GM15510 (cell line): ENCODE results near the gene ELANE.
A peak's percentile ranks its signal among the peaks of the same experiment; 100 is the strongest.

Source experiments
- POLR2A ChIP-seq: IDR thresholded peaks from 3 replicates; pipeline ENCODE4 v1.6.1; 2011; ENCODE audit warnings: borderline replicate concordance; ENCODE audit not compliant: insufficient read length; ENCODE audit errors: extremely low read depth

Gene ELANE

DNA sequence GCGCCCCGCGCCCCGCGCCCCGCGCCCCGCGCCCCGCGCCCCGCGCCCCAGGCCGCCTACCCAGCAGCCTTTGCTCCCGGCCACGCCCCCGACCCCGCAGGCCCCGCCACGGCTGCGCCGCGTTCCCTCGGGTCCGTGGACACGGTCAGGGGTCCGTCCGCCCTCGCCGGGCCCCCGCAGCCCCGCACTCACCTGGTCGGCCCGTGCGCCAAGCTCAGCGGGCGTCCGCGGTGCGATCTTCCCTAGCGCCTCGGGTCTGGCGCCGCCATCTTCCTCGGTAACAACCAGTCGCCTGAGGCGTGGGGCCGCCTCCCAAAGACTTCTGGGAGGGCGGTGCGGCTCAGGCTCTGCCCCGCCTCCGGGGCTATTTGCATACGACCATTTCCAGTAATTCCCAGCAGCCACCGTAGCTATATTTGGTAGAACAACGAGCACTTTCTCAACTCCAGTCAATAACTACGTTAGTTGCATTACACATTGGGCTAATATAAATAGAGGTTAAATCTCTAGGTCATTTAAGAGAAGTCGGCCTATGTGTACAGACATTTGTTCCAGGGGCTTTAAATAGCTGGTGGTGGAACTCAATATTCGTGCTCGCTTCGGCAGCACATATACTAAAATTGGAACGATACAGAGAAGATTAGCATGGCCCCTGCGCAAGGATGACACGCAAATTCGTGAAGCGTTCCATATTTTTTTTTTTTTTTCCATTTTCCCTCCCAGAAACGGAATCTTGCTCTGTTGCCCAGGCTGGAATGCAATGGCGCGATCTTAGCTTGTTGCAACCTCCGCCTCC, 41.0 kb downstream of the ELANE start, which contains the start of the genes MED16 and RNU6-9:
Gene MED16 (minus strand): TSS at position 294 of the 796 bp plus-strand sequence. CDS start 2,056 bp downstream, outside the sequence.
Gene RNU6-9 (plus strand): TSS at position 591 of the 796 bp plus-strand sequence.
- TF ChIP-seq POLR2A: peak; percentile 72

DNA sequence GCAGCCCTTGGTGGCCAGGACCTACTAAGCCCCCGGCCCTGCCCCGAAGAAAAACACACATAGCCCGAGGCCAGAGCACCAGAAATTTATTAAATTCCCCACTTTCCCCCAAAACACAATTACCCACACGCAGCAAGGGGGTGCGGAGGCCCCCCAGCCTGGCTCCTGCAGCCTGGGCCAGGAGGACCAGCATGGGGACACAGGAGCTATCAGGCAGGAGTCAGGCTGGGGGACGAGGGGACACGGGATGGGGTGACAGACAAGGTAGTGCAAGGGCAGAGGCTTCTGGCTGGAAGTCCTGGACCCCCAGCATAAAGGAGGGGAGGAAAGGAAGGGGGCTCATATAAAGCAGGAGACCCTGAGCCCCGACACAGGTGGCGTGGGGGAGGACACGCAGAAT, 44.3 kb downstream of the ELANE start:
- no peak for TF ChIP-seq POLR2A

DNA sequence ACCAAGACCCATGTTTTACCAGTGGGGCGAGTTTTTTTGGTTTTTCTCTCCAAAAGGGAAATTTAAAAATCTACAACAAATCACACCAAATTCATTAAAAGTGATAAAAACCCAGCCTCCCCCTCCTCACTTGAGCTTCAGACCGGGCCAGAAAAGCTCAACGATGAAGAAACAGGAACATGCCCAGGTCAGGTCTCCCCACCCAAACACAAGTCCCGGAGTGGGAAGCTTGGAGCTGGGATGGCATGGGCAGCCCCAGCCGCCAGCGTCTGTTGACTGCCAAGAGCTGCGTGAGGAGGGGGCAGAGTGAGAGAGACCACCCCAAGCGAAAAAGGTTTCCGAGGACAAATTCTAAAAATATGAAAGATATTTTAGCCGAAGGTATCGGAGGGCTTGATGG, 44.9 kb downstream of the ELANE start:
- TF ChIP-seq POLR2A: no peak

DNA sequence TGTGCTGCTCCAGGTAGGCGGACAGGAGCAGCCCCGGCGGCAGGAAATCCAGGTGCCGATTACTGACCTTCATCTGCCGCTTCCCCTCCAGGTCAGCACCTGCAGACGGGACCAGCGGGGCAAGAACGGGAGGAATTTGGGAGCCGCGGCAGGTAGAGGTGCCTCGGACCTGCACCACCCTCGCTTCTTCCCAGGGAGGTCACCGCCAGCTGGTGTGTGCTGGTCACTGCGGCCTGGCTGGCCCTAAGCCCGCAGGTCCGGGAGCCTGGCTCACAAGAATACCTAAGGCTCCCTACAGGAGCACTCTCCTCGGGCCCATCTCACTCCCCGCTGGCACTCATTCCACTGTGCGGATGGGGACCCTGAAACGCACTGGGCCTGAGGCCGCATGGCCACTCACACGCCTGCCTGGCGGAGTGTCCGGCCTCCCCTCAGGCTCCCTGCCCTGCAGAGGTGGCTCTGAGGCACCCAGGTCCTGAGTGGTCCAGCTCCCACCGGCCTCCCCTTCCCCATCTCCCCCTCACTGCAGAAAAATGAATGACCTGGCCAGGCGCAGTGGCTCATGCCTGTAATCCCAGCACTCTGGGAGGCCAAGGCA, 45.4 kb downstream of the ELANE start:
- TF ChIP-seq POLR2A: no peak

DNA sequence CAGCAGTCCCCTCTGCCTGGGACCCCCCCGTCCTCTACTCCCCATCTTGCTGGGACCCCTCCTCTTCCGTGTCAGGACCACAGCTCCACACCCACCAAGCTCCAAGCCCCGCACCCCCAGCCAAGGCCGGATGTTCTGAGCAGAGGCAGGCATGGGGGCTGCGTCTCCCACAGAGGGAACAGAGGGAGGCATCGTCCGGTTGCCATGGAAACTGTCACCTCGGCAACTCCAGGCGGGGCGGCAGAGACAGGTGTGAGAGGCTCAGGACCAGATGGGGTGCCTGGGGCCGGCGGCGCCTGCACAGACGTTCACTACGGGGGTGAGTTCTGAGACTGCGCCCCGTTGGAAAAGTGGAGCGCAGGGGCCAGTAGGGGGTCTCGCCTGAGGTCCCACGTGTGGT, 46.6 kb downstream of the ELANE start:
- TF ChIP-seq POLR2A: no peak

DNA sequence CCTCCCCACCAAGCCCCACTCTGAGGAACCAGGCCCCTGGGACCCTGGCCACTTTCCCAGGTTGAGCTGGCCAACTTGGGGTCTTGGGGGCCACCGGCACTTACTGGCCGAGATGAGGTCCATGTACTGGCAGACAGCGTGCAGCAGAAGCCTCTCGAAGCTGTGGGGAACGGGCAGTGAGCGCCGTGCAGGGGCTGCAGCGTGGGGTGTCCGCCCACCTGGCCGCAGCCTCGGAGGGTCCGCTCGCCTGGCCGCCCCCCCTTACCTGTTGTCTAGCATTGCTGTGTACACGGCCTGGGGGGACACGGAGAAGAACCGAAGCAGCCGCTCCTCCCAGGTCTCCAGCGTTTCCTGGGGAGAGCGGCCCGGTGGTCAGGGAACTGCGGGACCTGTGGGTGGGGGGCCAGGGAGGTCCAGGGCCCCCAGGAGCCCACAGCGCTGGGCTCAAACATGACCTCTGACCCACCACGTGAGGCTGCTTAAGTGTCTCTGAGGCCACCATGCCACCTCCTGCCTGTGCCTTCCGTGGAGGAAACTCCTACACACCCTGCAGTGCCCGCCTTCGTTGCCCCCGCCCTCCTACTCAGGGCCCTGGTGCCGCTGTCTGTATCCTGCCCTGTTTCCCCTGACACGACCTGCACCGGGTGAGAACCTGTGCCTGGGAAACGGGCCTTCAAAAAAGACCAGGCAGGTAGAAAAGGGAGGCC, 47.4 kb downstream of the ELANE start:
- TF ChIP-seq POLR2A: no peak

DNA sequence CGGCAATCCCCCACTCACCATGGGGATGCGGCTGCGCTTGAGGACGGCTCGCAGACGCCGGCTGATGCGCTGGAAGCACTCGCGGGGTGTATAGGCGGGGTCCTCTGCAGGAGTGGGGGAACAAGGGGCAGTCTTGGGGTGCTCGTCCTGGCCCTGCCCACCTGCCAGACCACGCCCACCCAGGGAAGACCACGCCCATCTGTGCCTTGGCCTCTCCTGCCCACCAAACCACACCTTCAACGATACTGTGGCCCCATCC, 47.9 kb downstream of the ELANE start:
- no peak for TF ChIP-seq POLR2A

DNA sequence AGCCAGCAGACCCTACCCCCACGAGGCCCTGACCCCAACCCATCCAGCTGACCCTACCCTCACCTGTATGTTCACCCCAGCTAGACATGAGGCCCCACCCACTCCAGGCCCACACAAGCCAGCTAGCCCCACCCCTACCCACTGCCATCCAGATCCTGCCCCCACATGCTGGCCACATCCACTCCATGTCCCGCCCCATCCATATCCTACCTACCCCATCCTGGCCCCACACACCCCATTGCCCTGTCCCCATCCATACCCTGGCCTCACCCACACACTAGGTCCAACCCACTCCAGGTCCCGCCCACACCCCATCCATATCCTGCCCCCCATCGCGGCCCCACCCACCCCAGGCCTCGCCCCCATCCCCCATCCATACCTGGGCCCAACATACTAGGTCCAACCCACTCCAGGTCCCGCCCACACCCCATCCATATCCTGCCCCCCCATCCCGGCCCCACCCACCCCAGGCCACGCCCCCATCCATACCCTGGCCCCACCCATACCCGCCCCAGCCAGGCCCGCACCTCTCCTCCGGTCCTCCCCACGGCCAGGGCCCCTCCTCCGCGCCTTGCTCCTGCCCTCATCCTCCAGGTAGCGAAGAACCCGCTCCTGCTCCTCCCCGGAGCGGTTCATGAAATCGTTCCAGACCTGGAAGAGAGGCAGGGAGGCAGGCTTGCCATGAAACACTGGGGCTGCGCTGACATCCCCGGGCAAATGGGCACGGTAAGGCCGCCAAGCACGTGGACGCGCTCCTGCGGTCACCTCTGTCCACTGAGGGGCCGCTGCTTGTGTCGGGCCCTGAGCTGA, 48.4 kb downstream of the ELANE start:
- TF ChIP-seq POLR2A: no peak

DNA sequence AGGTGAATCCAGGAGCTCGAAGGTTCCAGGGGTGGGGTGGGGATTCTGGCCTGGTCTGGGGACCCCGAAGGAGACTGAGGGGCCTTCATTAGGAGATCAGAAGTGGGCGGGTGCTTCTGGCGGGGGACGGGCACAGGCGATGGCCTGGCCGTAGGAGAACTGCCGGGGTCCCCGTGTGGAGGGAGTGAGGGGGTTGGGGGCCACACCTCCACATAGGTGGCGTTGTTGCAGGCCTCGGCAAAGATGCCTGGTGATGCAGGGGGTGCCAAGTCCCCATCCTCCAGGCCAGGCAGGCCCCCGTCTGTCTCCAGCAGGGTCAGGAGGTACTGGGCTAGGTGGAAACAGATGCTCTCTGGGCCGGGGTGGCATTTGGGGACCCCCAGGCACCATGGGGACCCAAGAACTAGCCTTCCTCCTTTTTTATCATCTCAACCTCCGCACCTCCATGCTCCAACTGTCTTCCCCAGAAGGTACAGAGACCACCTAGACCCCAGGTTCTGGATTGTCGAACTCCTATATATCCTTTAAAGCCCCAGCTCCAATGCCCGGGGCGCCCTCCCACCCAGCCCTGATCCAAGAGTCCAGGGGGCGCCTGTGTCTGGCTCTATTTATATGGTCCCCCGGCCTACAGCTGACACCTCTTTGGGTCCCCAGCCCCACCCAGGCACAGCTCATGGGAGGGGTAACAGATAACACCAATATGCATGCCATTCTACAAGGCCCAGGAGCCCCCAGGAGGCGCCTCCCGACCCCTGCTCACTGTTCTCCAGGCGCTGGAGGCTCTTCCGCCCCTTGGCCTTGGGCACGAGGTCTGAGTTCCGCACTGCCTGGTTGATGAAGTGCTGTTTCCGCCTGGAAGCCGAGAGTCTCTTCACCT, 49.4 kb downstream of the ELANE start:
- no peak for TF ChIP-seq POLR2A

DNA sequence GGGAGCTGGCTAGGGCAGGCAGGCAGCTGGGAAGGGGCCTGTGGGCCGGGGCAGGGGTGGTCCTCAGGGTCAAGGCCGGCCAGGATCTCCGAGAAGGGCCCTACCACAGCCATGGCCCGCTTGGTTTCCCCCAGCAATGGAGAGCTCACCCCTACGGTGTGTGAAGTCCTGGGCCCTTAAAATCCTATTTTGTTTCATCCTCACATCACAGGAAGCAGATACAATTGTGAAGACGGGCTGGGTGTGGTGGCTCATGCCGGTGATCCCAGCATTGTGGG, 49.9 kb downstream of the ELANE start:
- no peak for TF ChIP-seq POLR2A

DNA sequence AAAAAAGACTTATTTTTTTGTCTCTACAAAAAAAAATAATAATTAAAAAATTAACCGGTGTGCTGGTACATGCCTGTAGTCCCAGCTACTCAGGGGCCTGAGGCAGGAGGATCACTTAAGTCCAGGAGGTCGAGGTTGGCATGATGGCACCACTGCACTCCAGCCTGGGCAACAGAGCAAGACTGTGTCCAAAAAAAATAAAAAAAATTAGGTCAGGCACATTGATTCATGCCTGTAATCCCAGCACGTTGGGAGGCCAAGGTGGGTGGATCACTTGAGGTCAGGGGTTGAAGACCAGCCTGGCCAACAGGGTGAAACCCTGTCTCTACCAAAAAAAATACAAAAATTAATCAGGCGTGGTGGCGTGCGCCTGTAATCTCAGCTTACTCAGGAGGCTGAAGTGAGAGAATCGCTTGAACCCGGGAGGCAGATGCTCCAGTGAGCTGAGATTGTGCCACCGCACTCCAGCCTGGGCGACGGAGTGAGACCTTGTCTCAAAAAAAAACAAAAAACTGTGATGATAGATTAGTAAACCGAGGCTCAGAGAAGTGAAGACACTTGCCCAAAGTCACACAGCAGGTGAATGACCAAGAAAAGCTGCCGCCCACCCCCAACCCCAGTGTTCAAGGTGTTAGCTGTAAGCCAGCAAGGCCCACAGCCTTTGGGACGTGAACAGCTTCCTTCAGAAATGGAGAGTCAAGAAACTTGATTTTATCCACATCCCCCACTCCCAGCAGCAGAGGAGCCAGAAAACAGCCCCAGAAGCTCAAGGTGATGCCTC, 50.5 kb downstream of the ELANE start:
- no peak for TF ChIP-seq POLR2A

DNA sequence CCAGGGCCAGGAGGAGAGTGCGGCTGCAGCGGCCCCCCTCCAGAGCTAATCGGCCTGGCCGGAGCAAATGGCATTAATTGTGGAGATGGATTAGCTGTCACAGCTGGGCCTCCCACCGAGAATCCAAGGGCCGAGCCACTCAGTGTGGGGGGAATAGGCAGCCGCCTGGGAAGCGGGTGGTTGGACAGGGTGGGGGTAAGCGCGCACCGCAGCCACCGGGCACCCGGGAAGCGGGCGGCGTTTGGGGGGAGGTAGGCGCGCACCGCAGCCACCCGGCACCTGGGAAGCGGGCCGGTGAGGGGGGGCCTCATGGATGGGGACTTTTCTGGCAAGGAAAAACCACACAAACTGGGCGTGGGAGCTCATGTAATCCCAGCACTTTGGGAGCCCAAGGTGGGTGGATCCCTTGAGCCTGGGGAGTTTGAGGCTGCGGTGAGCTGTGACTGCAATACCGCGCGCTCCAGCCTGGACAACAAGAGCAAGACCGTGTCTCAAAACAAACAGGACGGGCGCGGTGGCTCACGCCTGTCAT, 51.2 kb downstream of the ELANE start:
- no peak for TF ChIP-seq POLR2A

DNA sequence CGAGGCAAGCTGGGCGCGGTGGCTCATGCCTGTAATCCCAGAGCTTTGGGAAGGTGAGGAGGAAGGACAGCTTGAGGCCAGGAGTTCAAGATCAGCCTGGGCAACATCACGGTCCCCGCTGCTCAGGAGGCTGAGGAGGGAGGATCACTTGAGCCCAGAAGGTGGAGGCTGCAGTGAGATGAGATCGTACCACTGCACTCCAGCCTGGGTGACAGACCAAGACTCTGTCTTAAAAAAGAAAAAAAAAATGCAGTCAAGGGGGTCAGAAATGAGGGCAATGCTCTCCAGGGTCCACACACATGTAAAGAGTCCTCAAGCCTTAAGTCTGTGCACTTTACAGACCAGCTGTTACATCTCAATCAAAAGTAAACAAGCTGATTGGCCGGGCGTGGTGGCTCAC, 52.4 kb downstream of the ELANE start:
- no peak for TF ChIP-seq POLR2A
